ENCODE results near the gene PPIC.
"Not testable (repeated sequence)": the region's sequence is repeated elsewhere in the genome, so short reads cannot be mapped to it uniquely, and the experiment has no call there.

Gene PPIC

GRCh38 chr5:123012321-123012720, 24.2 kb downstream of the PPIC start:
- in situ Hi-C loops (cut with HindIII; ENCODE audit: low sequenced_read_pairs), result no loop called here

GRCh38 chr5:123007754-123008153, 28.8 kb downstream of the PPIC start:
- in situ Hi-C loops (cut with HindIII; ENCODE audit: low sequenced_read_pairs), result no loop called here

DNA sequence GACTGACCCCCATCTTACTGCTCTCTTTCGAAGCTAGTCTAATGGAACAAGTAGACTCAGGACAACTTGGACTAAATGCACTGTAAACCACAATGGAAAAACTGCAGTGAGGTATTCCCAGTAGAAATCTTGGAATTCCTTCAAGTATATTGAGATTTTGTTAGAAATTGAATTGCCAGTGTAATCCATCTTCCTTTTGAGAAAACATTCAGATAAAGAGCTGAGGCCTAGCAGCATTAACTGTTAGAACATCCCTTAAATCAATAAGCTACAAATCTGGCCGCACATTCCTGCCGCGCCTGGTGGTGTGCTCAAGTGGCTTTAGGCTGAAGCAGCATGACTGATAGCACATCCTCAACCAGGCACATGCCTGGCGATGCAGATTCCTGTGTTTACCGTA, 29.3 kb downstream of the PPIC start:
- in situ Hi-C loops (cut with HindIII; ENCODE audit: low sequenced_read_pairs), result no loop called here

- in situ Hi-C loops (cut with HindIII; ENCODE audit: low sequenced_read_pairs), result no loop called here
These were observed 34.7 kb downstream of the PPIC start for GRCh38 chr5:123001808-123002207.

- in situ Hi-C loops (cut with HindIII; ENCODE audit: low sequenced_read_pairs), result no loop called here
These were observed 35.8 kb downstream of the PPIC start for GRCh38 chr5:123000731-123001130.

GRCh38 chr5:122999947-123000563, 36.5 kb downstream of the PPIC start:
- in situ Hi-C loops (cut with HindIII; ENCODE audit: low sequenced_read_pairs), result no loop called here

- in situ Hi-C loops (cut with HindIII; ENCODE audit: low sequenced_read_pairs), result no loop called here
These were observed 39.2 kb downstream of the PPIC start for GRCh38 chr5:122997294-122997693.

DNA sequence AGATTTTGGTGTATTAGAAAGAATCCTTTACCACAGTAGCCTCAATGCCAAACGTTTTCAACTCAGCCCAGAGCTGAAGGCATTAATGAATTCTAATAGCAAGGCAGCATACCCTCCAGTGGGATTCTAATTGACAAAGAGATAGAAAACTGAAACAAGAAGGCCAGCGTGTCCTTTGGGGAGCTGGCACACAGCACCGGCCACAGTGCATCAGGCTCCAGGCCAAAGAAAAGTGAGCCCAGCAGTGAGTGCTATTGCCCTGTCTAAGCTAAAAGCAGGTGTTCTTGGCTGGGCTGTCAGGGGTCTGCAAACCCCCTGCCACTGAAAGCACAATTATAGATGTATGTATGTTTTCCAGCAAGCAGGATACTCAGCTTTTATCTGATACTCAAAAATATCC, 40.4 kb downstream of the PPIC start:
- in situ Hi-C loops (cut with HindIII; ENCODE audit: low sequenced_read_pairs), result no loop called here

DNA sequence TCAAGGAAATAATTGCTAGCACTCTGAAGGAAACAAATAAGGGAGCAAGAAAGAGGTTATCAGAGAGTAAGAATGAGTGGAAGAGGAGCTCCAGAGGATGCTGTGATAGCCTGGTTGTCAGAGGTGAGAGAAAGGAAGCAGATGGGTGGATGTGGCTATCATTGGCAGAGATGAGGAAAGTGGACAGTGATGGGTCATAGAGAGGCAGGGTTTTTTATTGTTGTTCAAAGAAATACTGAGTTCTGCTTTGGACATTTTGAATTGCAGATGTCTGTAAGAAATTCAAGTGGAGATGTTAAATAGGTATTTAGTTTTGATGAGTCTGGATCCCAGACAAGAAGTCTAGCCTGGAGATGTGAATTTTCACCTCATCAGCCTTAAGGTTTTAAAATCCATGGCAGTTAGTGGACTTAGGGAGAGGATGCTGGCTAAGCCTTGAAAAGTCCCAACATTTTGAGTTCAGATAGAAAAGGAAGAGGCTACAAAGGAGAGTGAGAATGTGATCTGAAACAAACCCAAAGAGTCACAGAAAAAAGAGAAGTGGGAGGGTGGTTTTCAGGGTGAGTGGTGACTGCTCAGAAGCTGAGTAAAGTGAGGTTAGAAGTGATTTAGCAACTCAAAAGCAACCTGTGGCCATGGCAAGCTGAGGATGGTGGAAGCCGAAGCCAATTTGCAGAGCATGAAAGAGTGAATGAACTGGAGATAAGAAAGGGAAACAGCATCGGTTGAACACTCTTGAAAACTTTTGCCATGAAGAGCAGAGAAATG, 50.4 kb downstream of the PPIC start:
- in situ Hi-C loops (cut with HindIII; ENCODE audit: low sequenced_read_pairs), result no loop called here

GRCh38 chr5:122985006-122985700, 51.4 kb downstream of the PPIC start:
- in situ Hi-C loops (cut with HindIII; ENCODE audit: low sequenced_read_pairs), result no loop called here

DNA sequence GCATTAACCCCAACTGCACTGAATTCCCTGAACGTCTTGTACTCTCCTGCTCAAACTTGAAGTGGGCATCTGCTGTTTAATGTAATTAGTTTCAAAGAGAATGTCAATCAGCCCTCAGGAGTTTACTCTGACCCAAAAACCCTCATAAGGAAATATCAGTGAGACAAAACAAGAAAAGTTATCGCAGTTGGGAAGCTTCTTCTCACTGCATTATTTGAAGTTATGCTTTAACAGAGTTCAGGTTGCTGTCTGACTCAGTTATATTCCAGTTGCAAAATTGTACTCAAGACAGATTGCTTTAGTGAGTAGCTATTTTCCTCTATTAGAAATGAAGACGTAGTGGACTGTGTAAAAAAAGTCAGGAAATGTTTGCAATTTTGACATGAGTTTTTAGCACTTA, 52.1 kb downstream of the PPIC start:
- in situ Hi-C loops (cut with HindIII; ENCODE audit: low sequenced_read_pairs), result no loop called here

DNA sequence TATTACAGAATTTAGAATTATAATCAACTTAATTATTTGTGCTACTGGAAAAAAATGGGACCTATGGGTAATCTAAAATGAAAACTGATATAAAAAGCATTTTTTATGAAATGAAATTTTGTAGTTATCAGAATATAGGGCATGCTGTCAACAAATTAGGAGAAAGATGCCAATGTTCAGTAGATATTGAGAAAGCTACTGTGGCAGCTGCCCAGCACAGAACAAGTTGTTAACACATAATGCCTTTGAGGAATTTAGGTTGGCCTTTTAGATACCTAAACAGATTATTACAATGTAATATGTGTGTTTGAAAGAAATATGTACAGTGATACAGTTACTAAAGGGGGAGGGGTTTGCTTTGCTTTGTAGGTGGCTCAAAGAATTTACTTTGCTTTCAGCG, 54.1 kb downstream of the PPIC start:
- in situ Hi-C loops (cut with HindIII; ENCODE audit: low sequenced_read_pairs), result no loop called here

- in situ Hi-C loops (cut with HindIII; ENCODE audit: low sequenced_read_pairs), result no loop called here
These were observed 54.7 kb downstream of the PPIC start for GRCh38 chr5:122981846-122982245.

DNA sequence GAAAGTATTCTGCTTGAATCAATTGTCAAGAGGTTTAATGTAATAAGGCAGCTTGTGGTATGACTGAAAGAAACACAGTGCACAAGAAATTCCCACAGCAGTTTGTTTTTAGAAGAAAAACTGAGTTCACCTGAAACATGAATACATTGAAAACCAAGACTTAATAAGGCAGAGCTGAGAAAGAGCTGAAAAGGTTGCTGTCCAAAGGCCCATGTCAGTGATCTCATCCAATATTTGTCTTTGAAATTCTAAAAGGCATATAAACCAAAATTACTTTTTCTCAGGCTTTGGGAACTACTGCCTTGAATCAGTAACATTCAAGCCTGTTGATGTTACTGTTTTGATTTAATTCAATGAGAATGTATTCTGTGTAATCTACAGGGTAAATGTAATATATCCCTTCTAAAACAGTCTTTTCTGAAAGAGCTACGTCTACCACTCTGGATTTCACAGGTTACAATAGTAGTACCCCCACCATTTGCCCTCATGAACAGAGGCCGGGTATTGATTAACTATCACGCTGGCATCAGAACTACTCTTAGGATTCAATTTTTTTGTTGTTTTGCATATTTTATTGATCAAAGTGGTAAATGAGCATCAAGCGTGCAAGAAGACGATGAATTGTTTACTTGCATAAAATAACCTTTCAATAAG, 57.8 kb downstream of the PPIC start:
- in situ Hi-C loops (cut with HindIII; ENCODE audit: low sequenced_read_pairs), result no loop called here

DNA sequence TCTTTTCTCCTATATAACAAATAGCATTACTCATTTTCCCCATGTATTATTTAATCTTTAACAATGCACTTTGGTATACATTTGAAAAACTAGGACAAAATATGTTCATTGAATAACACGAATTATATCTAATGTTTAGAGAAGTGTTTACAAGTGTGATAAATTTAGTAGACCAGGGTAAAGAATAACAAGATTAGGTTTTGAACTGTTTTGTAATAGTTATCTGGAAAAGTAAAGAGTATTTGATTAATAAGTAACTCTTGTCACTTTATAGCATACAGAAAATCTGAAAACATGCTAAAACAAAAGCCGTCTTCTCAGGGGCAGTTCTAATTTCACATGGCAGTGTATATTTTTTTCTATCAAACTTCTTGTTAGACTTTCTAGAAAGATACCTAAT, 58.5 kb downstream of the PPIC start:
- in situ Hi-C loops (cut with HindIII; ENCODE audit: low sequenced_read_pairs), result no loop called here

DNA sequence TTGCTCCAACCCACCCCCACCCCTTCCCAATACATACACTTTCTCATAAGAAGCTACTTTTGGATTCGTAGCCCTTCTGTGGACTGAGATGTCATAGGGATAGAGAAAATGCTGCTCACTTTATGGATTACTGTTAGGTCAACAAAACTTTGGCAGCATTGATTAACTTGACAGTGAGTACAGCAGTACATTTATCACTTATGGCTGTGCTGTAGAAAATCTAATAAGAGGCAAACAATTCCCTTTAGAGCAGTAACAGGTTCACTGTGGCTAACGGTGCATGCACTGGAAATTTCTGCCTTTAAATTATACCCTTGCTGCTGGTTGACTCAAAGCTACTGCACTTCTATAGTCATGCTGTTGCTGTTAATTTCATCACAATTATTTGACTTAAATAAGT, 59.2 kb downstream of the PPIC start:
- in situ Hi-C loops (cut with HindIII; ENCODE audit: low sequenced_read_pairs), result no loop called here

- in situ Hi-C loops (cut with HindIII; ENCODE audit: low sequenced_read_pairs), result not testable (repeated sequence)
These were observed 62.3 kb downstream of the PPIC start for GRCh38 chr5:122974251-122974650.

- in situ Hi-C loops (cut with HindIII; ENCODE audit: low sequenced_read_pairs), result not testable (repeated sequence)
These were observed 62.8 kb downstream of the PPIC start for GRCh38 chr5:122973759-122974158.
